Ovary (tissue), 3 donors: ENCODE data around the gene YAP1.

Experiments
- CTCF ChIP-seq, 3 donors: fragments of 450-650 bp in 2 of 3; fragments of 200-600 bp in 1 of 3; IDR thresholded peaks; one replicate each; pipeline versions ENCODE4 v1.5.1 to v1.8.0; 2016 to 2022; ENCODE audit warnings: antibody characterized with exemption in 3 of 3, mild to moderate bottlenecking in 1 of 3
- EP300 ChIP-seq: sonication (generic); formaldehyde crosslinking; IDR thresholded peaks from one replicate; pipeline ENCODE4 v1.6.1; 2017; ENCODE audit warnings: antibody characterized with exemption
- donor health status: DM: no; HTN: no; CAD: no.

GRCh38 chr11:102148059-102148458 is 37.8 kb downstream of the YAP1 start:
- no peak for TF ChIP-seq CTCF (IDR thresholded peaks at IDR 0.05)
- TF ChIP-seq EP300 = no peak
